ENCODE measurements around the gene CDC7.
"Not testable (repeated sequence)": the region's sequence is repeated elsewhere in the genome, so short reads cannot be mapped to it uniquely, and the experiment has no call there.

- TF ChIP-seq, protein P1, sequence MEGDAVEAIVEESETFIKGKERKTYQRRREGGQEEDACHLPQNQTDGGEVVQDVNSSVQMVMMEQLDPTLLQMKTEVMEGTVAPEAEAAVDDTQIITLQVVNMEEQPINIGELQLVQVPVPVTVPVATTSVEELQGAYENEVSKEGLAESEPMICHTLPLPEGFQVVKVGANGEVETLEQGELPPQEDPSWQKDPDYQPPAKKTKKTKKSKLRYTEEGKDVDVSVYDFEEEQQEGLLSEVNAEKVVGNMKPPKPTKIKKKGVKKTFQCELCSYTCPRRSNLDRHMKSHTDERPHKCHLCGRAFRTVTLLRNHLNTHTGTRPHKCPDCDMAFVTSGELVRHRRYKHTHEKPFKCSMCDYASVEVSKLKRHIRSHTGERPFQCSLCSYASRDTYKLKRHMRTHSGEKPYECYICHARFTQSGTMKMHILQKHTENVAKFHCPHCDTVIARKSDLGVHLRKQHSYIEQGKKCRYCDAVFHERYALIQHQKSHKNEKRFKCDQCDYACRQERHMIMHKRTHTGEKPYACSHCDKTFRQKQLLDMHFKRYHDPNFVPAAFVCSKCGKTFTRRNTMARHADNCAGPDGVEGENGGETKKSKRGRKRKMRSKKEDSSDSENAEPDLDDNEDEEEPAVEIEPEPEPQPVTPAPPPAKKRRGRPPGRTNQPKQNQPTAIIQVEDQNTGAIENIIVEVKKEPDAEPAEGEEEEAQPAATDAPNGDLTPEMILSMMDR (IDR thresholded peaks at IDR 0.05; ENCODE audit: low read depth, low read length, poor library complexity, severe bottlenecking) = not testable (repeated sequence)
- not testable (repeated sequence) for TF ChIP-seq EZH2phosphoT487 (IDR thresholded peaks at IDR 0.05; ENCODE audit: borderline replicate concordance, low read length)
These were observed 16.0 kb downstream of the CDC7 start for GRCh38 chr1:91516605-91517004.
